Measurements from ENCODE around the gene PRKAR2A. TPM values are rescaled to one million over a fixed set of nuclear protein-coding genes. Genes with fewer than 3 reads are reported as not detected.
"Not testable (repeated sequence)": the region's sequence is repeated elsewhere in the genome, so short reads cannot be mapped to it uniquely, and the experiment has no call there.

The PRKAR2A gene
- total RNA-seq, 2 experiments from 2014 or later: 31.0 to 32.1 TPM

DNA sequence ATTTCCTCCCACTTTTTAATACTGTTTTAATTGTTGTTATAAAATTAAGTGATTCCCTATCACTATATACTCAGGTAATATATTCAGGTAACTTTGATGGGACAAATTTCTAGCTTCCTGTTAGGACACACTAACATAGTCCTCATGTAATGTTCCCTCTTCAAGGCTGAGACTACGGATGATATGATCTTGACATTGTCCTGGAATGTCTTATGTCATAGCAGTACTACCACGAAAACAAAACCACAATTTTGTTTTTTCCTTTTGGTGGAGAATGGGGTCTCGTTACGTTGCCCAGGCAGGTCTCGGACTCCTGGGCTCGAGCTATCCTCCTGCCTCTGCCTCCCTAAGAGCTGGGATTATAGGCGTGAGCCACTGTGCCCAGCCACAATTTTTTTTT lies 103.9 kb downstream of the PRKAR2A start:
- intact Hi-C loops (cut with micrococcal nuclease): no loop called here
- Mint-ChIP-seq H3K4me1 (ENCODE audit: low read depth) (peaks cover 2% of the 10 kb centered on the region), H3K27ac (no peak overlapping the region), H3K27me3 (no peaks in the 10 kb centered on the region), H3K36me3 (ENCODE audit: low read depth) (peaks cover 7% of the 10 kb centered on the region), H3K9me3 (no peaks in the 10 kb centered on the region), H3K4me3 (no peak overlapping the region)
- ATAC-seq: no peak
- no peak for DNase-seq
- TF ChIP-seq, protein P1, sequence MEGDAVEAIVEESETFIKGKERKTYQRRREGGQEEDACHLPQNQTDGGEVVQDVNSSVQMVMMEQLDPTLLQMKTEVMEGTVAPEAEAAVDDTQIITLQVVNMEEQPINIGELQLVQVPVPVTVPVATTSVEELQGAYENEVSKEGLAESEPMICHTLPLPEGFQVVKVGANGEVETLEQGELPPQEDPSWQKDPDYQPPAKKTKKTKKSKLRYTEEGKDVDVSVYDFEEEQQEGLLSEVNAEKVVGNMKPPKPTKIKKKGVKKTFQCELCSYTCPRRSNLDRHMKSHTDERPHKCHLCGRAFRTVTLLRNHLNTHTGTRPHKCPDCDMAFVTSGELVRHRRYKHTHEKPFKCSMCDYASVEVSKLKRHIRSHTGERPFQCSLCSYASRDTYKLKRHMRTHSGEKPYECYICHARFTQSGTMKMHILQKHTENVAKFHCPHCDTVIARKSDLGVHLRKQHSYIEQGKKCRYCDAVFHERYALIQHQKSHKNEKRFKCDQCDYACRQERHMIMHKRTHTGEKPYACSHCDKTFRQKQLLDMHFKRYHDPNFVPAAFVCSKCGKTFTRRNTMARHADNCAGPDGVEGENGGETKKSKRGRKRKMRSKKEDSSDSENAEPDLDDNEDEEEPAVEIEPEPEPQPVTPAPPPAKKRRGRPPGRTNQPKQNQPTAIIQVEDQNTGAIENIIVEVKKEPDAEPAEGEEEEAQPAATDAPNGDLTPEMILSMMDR (IDR thresholded peaks at IDR 0.05): no peak
- ChIA-PET CTCF (no interaction called here), POLR2A (interaction anchor here (0.6 to 1.0 kb wide), 2 partner anchors 8 to 222 kb away, joined by 3 to 5 read pairs; no protein-coding TSS in a partner anchor)

DNA sequence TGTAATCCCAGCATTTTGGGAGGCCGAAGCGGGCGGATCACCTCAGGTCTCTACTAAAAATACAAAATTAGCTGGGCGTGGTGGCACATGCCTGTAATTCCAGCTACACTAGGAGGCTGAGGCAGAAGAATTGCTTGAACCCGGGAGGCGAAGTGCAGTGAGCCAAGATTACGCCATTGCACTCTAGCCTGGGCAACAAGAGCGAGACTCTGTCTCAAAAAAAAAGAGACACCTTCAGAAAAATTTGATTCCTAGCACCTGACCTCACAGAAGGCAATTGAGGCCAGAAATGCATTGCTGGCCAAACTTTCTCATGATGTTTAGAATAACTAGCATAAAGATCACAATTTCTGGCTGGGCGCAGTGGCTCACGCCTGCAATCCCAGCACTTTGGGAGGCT lies 106.4 kb downstream of the PRKAR2A start:
- DNase-seq; H3K36me3 Mint-ChIP-seq (ENCODE audit: low read depth); H3K4me3 Mint-ChIP-seq; intact Hi-C loops (cut with micrococcal nuclease); H3K27ac Mint-ChIP-seq; H3K4me1 Mint-ChIP-seq (ENCODE audit: low read depth); ATAC-seq; H3K9me3 Mint-ChIP-seq; POLR2A ChIA-PET; H3K27me3 Mint-ChIP-seq: not testable (repeated sequence)
- CTCF ChIA-PET: interaction anchor here (1.8 kb wide), 1 partner anchor 55 kb away, joined by 4 read pairs; no protein-coding TSS in a partner anchor

DNA sequence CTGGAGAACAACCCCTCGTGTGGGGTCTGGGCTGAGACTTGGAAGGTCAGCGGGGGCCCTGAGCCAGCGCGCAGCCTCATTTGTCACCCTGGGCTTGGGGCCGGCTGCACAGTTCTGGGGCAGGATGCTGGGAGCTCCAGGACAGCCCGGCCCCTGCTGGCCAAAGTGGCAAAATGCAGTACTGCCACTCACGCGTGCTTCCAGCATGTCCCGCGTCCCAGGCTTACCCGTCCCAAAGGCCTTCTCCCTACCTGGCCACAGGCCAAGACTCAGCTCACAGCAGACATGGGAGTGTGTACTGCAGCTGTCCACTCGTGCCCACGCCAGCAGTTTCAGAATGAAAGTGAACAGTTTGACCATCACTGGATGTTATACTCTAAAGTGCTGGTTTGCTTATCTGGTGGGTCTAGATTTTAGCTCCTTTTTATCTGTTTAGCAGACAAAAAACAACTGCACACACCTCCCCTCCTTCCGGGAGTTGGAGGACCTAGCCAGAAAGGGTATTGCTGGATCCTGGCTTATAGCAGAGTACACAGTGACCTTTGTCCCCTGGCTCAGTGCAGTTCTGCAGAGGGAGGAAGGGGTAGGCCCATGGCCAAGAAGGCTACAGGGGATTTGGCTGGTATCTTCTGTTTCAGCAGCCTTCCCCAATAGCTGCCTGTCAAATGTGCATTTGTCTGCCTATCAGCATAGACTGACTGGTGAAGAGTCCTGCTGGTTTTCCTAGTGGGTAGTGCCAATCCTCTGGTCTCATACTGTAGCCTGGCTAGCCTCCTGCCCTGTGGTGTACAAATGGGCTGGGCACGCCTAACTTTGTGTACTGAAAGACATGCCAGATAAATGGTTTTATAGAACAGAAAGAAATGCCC lies 107.5 kb downstream of the PRKAR2A start:
- peaks cover 2% of the 10 kb centered on the region for H3K4me1 Mint-ChIP-seq (ENCODE audit: low read depth)
- intact Hi-C loops (cut with micrococcal nuclease): no loop called here
- no peaks in the 10 kb centered on the region for H3K9me3 Mint-ChIP-seq
- DNase-seq (peak; percentile 74), ATAC-seq (peak; percentile 98)
- H3K4me3 Mint-ChIP-seq: no peak overlapping the region
- CTCF ChIA-PET: interaction anchor here (0.5 to 3.1 kb wide), 33 partner anchors 9 to 339 kb away, joined by 3 to 10 read pairs (median 4); partner anchors contain the start of genes NCKIPSD, PRKAR2A and SLC25A20
- no peak overlapping the region for H3K27ac Mint-ChIP-seq
- TF ChIP-seq, protein P1 (IDR thresholded peaks at IDR 0.05): peak; percentile 66
- POLR2A ChIA-PET: interaction anchor here (1.0 to 1.9 kb wide), 3 partner anchors 23 to 72 kb away, joined by 4 to 5 read pairs (median 5); partner anchors contain the start of gene IP6K2
- no peaks in the 10 kb centered on the region for H3K27me3 Mint-ChIP-seq
- no peaks in the 10 kb centered on the region for H3K36me3 Mint-ChIP-seq (ENCODE audit: low read depth)

DNA sequence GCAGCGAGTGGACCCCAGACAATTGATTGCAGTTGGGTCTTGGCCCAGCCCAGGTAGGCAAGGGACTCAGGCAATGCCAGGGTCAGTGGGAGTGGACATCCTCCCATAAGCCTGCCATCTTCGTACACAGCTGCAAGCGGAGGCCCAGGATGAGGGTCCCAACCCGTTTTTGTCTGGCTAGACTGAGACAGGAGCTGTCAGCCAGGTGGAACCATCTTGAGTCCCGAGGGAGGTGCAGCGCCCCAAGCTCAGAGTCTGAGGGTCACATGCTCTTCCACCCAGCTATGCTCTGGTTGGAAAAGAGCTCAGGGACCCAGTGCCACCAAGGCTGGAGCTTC lies 108.1 kb downstream of the PRKAR2A start:
- H3K27me3 Mint-ChIP-seq: no peaks in the 10 kb centered on the region
- peak; percentile 39 for ATAC-seq
- H3K9me3 Mint-ChIP-seq: no peaks in the 10 kb centered on the region
- no peaks in the 10 kb centered on the region for H3K36me3 Mint-ChIP-seq (ENCODE audit: low read depth)
- ChIA-PET CTCF (interaction anchor here (0.6 to 3.1 kb wide), 31 partner anchors 8 to 339 kb away, joined by 3 to 10 read pairs (median 4); partner anchors contain the start of genes NCKIPSD, PRKAR2A and SLC25A20), POLR2A (interaction anchor here (1.0 to 1.9 kb wide), 3 partner anchors 23 to 73 kb away, joined by 4 to 5 read pairs (median 5); partner anchors contain the start of gene IP6K2)
- DNase-seq: no peak
- TF ChIP-seq, protein P1 (IDR thresholded peaks at IDR 0.05): no peak
- no peak overlapping the region for H3K27ac Mint-ChIP-seq
- peaks cover 2% of the 10 kb centered on the region for H3K4me1 Mint-ChIP-seq (ENCODE audit: low read depth)
- no peak overlapping the region for H3K4me3 Mint-ChIP-seq
- intact Hi-C loops (cut with micrococcal nuclease): no loop called here

DNA sequence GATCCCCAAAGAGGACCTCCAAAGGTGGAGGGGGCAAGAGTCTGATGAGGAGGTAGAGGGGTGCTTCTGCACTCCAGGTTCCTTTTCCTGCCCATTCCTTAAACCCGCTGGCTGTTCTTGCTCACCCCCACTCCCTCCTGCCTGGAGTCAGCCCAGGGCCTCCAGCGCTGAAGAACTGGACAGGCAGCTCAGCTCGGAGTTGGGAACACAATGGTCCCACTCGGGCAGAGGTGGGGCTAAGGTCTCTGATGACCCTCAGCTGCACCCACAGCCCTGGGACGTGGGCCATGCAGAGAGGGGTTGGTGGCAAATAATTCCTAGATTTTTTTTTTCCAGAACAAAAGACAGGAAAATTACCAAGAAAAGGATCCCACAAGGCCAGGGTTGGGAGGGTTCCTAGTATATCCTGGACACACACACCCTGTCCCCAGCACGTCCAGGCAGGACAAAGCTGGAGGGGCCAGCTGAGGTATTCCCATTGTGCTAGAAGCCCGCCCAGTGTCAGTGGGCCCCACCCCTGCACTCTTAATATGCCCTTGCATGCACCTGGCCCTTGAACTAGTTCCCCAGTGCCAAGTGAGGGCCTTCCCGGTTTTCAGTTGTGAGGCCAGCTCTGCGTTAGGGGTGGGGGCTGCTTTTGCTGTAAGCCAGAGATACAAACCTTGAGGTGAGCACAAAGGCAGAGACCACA lies 108.6 kb downstream of the PRKAR2A start:
- no peaks in the 10 kb centered on the region for H3K27me3 Mint-ChIP-seq
- DNase-seq: no peak
- peaks cover 2% of the 10 kb centered on the region for H3K4me1 Mint-ChIP-seq (ENCODE audit: low read depth)
- H3K4me3 Mint-ChIP-seq: no peak overlapping the region
- H3K36me3 Mint-ChIP-seq (ENCODE audit: low read depth): no peaks in the 10 kb centered on the region
- TF ChIP-seq, protein P1 (IDR thresholded peaks at IDR 0.05): no peak
- intact Hi-C loops (cut with micrococcal nuclease): no loop called here
- POLR2A ChIA-PET: interaction anchor here (1.0 to 1.9 kb wide), 3 partner anchors 22 to 74 kb away, joined by 4 to 5 read pairs (median 5); partner anchors contain the start of gene IP6K2
- no peak for ATAC-seq
- H3K27ac Mint-ChIP-seq: no peak overlapping the region
- CTCF ChIA-PET: interaction anchor here (0.6 to 3.1 kb wide), 28 partner anchors 8 to 338 kb away, joined by 3 to 10 read pairs (median 4); partner anchors contain the start of genes NCKIPSD and SLC25A20
- no peaks in the 10 kb centered on the region for H3K9me3 Mint-ChIP-seq

Measured in activated CD8-positive, alpha-beta T cell treated with anti-CD3 and anti-CD28 coated beads for 36 hours (primary cell).